Coronary artery (tissue), 2 donors: Measurements from ENCODE around the gene TMOD1.
"Not testable (repeated sequence)": the region's sequence is repeated elsewhere in the genome, so short reads cannot be mapped to it uniquely, and the experiment has no call there.

Source experiments
- DNase-seq: peaks from one replicate; pipeline ENCODE4 v3.0.0-alpha.2; 2017; ENCODE audit warnings: low spot score
- H3K27ac ChIP-seq, 2 donors: fragments of 200-600 bp; sonication (generic); one replicate each; pipeline ENCODE4 v1.5.1; 2016 to 2019
- H3K4me3 ChIP-seq: fragments of 200-600 bp; sonication (generic); 2 replicates; pipeline ENCODE4 v1.5.1; 2016; ENCODE audit warnings: mild to moderate bottlenecking, moderate library complexity
- TF ChIP-seq, protein P1 (sequence below): fragments of 200-600 bp; sonication (generic); IDR thresholded peaks from one replicate; pipeline ENCODE4 v1.5.1; 2019; ENCODE audit warnings: antibody characterized with exemption

Gene TMOD1

DNA sequence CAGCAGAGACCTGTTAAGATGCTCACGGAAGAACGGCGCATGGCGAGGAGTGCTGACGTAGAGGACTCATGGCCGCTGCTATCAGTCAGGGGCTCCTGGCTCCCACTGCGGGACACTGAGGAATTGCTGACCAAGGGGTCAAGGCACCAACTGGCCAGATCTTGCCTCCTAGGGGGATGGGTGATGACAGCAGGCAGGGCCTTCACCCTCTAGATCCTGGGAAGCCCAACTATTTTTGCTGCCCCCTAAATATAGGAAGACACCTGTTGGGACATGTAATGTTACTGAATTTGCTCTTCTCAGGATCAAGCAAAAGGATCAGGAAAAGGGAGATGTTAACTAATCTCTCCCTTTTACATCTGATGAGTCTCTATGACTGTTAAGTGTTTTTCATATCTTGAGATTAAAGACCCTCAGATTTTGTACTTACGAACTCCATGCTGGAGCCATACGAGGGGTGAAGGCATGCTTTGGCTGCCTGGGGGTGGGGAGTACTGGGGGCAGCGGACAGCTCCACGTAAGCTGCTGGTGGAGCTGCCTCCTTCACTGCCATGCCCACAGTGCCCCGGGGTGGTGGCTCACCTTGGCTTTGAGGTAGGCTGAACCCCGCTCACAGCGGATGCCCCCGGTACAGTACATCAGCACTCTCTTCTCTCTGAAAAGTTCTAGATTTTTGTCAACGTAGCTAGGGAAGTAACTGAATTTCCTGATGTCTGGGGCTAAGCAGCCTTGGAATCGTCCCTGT is 103.6 kb downstream of the TMOD1 start:
- Histone ChIP-seq H3K27ac (no peak overlapping the region), H3K4me3 (no peak overlapping the region)
- TF ChIP-seq, protein P1, sequence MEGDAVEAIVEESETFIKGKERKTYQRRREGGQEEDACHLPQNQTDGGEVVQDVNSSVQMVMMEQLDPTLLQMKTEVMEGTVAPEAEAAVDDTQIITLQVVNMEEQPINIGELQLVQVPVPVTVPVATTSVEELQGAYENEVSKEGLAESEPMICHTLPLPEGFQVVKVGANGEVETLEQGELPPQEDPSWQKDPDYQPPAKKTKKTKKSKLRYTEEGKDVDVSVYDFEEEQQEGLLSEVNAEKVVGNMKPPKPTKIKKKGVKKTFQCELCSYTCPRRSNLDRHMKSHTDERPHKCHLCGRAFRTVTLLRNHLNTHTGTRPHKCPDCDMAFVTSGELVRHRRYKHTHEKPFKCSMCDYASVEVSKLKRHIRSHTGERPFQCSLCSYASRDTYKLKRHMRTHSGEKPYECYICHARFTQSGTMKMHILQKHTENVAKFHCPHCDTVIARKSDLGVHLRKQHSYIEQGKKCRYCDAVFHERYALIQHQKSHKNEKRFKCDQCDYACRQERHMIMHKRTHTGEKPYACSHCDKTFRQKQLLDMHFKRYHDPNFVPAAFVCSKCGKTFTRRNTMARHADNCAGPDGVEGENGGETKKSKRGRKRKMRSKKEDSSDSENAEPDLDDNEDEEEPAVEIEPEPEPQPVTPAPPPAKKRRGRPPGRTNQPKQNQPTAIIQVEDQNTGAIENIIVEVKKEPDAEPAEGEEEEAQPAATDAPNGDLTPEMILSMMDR, result no peak
- DNase-seq, result no peak

GRCh38 chr9:97615439-97616072 is 114.1 kb downstream of the TMOD1 start:
- TF ChIP-seq, protein P1, result peak; percentile 69
- no peak overlapping the region for H3K27ac ChIP-seq
- no peak overlapping the region for H3K4me3 ChIP-seq
- DNase-seq, result no peak

DNA sequence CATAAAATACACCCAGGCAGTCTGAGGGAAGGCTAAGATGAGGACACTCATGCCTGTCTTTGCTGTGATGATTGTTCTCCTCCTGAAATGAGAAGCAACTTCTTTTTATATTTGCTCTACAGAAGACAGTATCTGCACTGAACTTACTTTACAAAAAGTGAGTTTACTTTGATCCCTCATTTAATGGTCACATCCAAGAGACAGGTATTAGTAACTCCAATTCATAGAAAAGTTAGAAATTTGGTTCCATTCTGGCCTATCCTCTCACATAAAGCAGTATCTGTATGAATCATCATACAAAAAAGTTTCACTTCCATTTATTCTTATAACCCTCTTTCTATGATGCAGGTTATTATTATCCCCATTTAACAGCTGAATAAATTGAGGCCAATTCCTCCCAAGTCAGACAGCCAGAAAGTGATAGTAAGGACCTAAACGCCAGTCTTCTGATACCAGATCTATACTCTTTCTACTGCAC is 116.5 kb downstream of the TMOD1 start:
- no peak overlapping the region for H3K4me3 ChIP-seq
- H3K27ac ChIP-seq, result no peak overlapping the region
- DNase-seq, result no peak
- TF ChIP-seq, protein P1, result no peak

- DNase-seq, H3K4me3 ChIP-seq, H3K27ac ChIP-seq: not testable (repeated sequence)
These were observed 118.6 kb downstream of the TMOD1 start for GRCh38 chr9:97620063-97620462.

- H3K4me3 ChIP-seq, H3K27ac ChIP-seq, DNase-seq: not testable (repeated sequence)
These were observed 121.0 kb downstream of the TMOD1 start for GRCh38 chr9:97622483-97622882.

DNA sequence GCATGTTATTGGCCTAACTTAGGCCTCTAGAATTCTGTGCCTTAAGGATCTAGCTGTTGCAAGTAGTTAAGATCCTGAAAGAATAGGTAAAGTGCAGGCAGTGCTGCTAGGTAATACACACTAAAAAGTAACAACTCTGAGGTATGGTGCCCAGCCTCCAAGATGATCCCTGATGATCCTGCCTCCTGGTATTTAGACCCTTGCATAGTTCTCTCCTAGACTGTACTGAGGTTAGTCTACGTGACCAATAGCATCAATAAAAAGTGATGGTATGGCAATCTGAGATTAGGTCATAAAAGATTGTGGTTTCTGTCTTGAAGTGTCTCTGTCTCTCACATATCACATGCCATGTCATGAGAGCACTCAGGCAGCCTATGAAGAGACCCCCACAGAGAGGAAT is 122.5 kb downstream of the TMOD1 start:
- H3K4me3 ChIP-seq, result no peak overlapping the region
- no peak overlapping the region for H3K27ac ChIP-seq
- no peak for DNase-seq
- TF ChIP-seq, protein P1, result no peak

DNA sequence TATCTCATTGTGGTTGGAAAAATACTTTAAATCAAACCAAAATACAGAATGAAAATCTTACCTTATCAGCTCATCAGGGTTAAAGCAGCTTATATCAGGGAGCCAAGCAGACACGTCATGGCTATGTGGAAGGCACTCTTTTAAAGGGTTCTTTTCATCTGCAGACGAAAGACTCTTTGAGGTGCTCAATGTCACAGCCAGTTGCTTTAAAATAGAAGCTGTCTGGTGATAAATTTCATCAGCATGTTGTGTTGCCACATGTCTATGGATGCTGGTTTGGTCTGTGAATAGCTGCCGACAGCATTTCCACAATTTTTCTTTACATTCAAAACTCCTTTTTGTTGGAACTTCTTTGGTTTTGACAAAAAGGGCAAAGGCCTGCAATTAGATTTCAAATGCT is 124.2 kb downstream of the TMOD1 start:
- no peak for DNase-seq
- no peak overlapping the region for H3K4me3 ChIP-seq
- no peak overlapping the region for H3K27ac ChIP-seq
- TF ChIP-seq, protein P1, result no peak

DNA sequence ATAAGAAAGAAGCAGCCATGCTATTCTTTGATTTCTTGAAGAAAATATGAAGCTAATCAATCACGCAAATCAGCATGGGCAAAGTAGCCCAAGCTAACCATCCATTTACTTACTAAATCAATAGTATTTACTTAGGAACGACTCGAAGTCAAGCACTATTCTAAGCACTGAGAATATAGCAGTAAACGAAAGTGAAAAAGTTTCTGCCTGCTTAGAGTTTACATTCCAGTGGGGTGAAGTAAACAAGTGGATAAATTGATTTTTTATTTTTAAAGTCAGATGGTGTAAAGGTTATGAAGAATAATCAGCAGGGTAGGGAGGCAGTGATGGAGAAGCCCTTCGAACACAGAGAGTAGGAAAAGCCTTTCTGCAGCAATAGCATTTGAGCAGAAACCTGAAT is 126.2 kb downstream of the TMOD1 start:
- no peak overlapping the region for H3K27ac ChIP-seq
- H3K4me3 ChIP-seq, result no peak overlapping the region
- TF ChIP-seq, protein P1, result no peak
- DNase-seq, result no peak
